GM06990 (cell line): ENCODE data around the gene ANKIB1.

Experiments used
- DNase-seq: peaks from one replicate; pipeline ENCODE4 v3.0.0-alpha.2; 2011; ENCODE audit not compliant: insufficient read length; ENCODE audit errors: extremely low read depth
- H3K27me3 ChIP-seq: replicated peaks from 2 replicates; pipeline ENCODE4 v1.6.0; 2011; ENCODE audit warnings: low read length; ENCODE audit not compliant: control insufficient read depth, insufficient read depth
- H3K36me3 ChIP-seq: 2 replicates; pipeline ENCODE4 v1.5.1; 2011; ENCODE audit warnings: low read length; ENCODE audit not compliant: control insufficient read depth, insufficient read depth
- H3K4me3 ChIP-seq: replicated peaks from 2 replicates; pipeline ENCODE4 v1.5.1; 2011; ENCODE audit warnings: low read depth, mild to moderate bottlenecking, control low read depth, low read length
- CTCF ChIP-seq: IDR thresholded peaks from 2 replicates; pipeline ENCODE4 v1.5.1; 2011; ENCODE audit warnings: low read length, control low read depth, mild to moderate bottlenecking, inconsistent platforms; ENCODE audit not compliant: insufficient read depth, poor library complexity, severe bottlenecking

Gene ANKIB1

DNA sequence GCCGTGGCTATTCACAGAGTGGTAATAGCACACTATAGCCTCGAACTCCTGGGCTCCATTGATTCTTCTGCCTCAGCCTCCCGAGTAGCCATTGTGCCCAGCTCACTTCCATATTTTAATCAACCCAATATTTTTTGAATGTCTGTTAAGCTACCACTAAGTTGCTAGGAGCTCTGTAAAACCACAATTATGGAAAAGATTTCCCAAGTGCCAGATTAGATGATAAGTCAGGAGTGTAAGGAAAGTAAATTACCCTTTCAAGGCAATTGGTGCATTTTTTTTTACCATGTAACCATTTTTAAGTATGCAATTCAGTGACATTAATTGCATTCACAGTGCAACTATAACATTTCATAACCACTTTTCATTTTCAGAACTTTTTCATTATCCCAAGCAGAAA, 114.0 kb downstream of the ANKIB1 start:
- no peak for TF ChIP-seq CTCF
- no peak for DNase-seq
- Histone ChIP-seq H3K4me3 (no peak overlapping the region), H3K27me3 (no peaks in the 10 kb centered on the region), H3K36me3 (no peaks in the 10 kb centered on the region; the same call in 1 of the 2 replicates)

DNA sequence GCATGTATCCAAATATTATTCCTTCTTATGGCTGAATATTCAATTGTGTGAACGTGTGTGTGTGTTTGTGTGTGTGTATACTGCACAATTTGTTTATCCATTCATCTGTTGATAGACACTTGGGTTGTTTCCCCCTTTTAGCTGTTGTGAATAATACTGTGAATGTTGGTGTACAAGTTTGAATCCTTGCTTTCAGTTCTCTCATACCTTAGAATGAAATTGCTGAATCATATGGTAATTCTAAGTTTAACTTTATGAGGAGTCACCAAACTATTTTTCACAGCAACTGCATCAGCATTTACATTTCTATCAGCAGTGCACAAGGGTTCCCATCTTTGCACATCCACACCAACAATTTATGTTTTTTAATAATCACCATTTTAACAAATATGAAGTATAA, 114.6 kb downstream of the ANKIB1 start:
- Histone ChIP-seq H3K27me3 (no peaks in the 10 kb centered on the region), H3K4me3 (no peak overlapping the region), H3K36me3 (no peaks in the 10 kb centered on the region; the same call in 1 of the 2 replicates)
- no peak for DNase-seq
- no peak for TF ChIP-seq CTCF

GRCh38 chr7:92362131-92362530, 116.4 kb downstream of the ANKIB1 start:
- H3K4me3 ChIP-seq = no peak overlapping the region
- TF ChIP-seq CTCF = no peak
- H3K36me3 ChIP-seq = no peaks in the 10 kb centered on the region; the same call in none of the 2 replicates
- H3K27me3 ChIP-seq = no peaks in the 10 kb centered on the region
- no peak for DNase-seq

- H3K36me3 ChIP-seq = peaks cover 2% of the 10 kb centered on the region
- DNase-seq = no peak
- no peak for TF ChIP-seq CTCF
- H3K27me3 ChIP-seq = no peaks in the 10 kb centered on the region
- H3K4me3 ChIP-seq = no peak overlapping the region
Measured at GRCh38 chr7:92366730-92367129, 121.0 kb downstream of the ANKIB1 start.

DNA sequence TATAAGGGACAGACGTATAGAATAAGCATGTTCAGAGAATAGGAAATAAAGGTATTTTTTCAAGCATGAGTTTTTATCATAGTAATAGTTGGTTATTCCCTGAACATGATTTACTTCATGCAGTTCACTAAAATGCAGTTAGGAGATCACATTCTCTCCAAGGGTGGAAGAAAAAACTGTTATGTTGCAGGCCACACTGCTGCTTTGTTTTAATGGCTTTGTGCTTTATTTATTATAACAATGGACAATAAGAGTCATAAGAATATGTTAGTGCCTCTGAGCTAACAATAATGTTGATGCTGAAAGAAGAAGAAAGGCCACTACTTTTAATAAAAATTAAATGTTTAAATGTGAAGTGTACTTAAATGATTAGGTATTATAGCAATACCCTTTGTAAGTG, 123.0 kb downstream of the ANKIB1 start:
- Histone ChIP-seq H3K27me3 (no peaks in the 10 kb centered on the region), H3K4me3 (no peak overlapping the region), H3K36me3 (peaks cover 2% of the 10 kb centered on the region)
- DNase-seq = no peak
- TF ChIP-seq CTCF = no peak

- no peak for DNase-seq
- Histone ChIP-seq H3K27me3 (no peaks in the 10 kb centered on the region), H3K4me3 (no peak overlapping the region), H3K36me3 (peaks cover 6% of the 10 kb centered on the region)
- no peak for TF ChIP-seq CTCF
Measured at GRCh38 chr7:92375013-92375412, 129.2 kb downstream of the ANKIB1 start.
